GM12878 (cell line): Measurements from ENCODE around the gene SH3GL3. TPM values are rescaled to one million over a fixed set of nuclear protein-coding genes. Genes with fewer than 3 reads are reported as not detected.

Experiments used
- ATAC-seq: fragments of 200-7000 bp; cut with Tn5 transposase; 3 replicates; pipeline ENCODE4 v1.9.1; 2020; ENCODE audit warnings: mild to moderate bottlenecking, moderate library complexity
- BruUV-seq: library from RNA; stranded (reverse); fragments of 400-500 nt; replicated peaks from 2 replicates; lab custom pipeline; 2021; lab: Mats Ljungman, UMichigan
- CTCF ChIA-PET: fragments of 300-600 bp; sonication (Branson Sonifier 250); formaldehyde crosslinking; extraction: SDS; loops from one replicate; lab custom pipeline; 2021; ENCODE audit warnings: inconsistent platforms; lab: Yijun Ruan, JAX
- POLR2A ChIA-PET: fragments of 350-600 bp; formaldehyde crosslinking; extraction: SDS; loops from one replicate; lab custom pipeline; 2021; ENCODE audit warnings: inconsistent platforms; lab: Charles Lee
- RAD21 ChIA-PET: fragments of 300-600 bp; sonication (Branson Sonifier 250); formaldehyde crosslinking; loops from one replicate; lab custom pipeline; 2023; ENCODE audit warnings: antibody characterized with exemption; ENCODE audit not compliant: unreplicated experiment; lab: Charles Lee
- SMC1A ChIA-PET: fragments of 300-600 bp; sonication (Branson Sonifier 250); formaldehyde crosslinking; loops from one replicate; lab custom pipeline; 2023; ENCODE audit not compliant: unreplicated experiment, uncharacterized antibody; lab: Charles Lee
- DNase-seq: peaks from one replicate; pipeline ENCODE4 v3.0.0-alpha.2; 2011; ENCODE audit warnings: low read depth, low spot score
- FAIRE-seq: peaks from 3 replicates; lab custom pipeline; 2011; peaks lifted over from hg19 to GRCh38; lab: Jason Lieb, UNC
- H2AFZ ChIP-seq: 2 replicates; pipeline ENCODE4 v1.6.0; 2011; ENCODE audit warnings: low read depth, low read length, control low read depth; ENCODE audit not compliant: control insufficient read depth
- H3K27ac ChIP-seq: 2 replicates; pipeline ENCODE4 v1.5.1; 2011; ENCODE audit warnings: control low read depth; ENCODE audit not compliant: control insufficient read depth, insufficient read depth
- H3K27me3 ChIP-seq, 2 experiments: replicated peaks in 1 of 2; 2 replicates each; pipeline versions ENCODE4 v1.6.0 to v1.6.1; 2011; ENCODE audit warnings: low read length in 1 of 2; ENCODE audit not compliant: control insufficient read depth in 2 of 2, insufficient read depth in 2 of 2
- H3K36me3 ChIP-seq, 2 experiments: 2 replicates each; pipeline ENCODE4 v1.5.1; 2011; ENCODE audit warnings: low read length in 1 of 2; ENCODE audit not compliant: control insufficient read depth in 2 of 2, insufficient read depth in 2 of 2
- H3K4me1 ChIP-seq: 2 replicates; pipeline ENCODE4 v1.6.1; 2011; ENCODE audit warnings: mild to moderate bottlenecking, low read length, moderate library complexity, mixed read lengths; ENCODE audit not compliant: control insufficient read depth, insufficient read depth
- H3K4me2 ChIP-seq: 2 replicates; pipeline ENCODE4 v1.6.0; 2011; ENCODE audit warnings: control low read depth; ENCODE audit not compliant: control insufficient read depth, insufficient read depth
- H3K4me3 ChIP-seq: fragments of 200-600 bp; sonication (generic); 2 replicates; pipeline ENCODE4 v1.5.1; 2016
- H3K79me2 ChIP-seq: 2 replicates; pipeline ENCODE4 v1.6.0; 2011; ENCODE audit warnings: low read length; ENCODE audit not compliant: control insufficient read depth, insufficient read depth
- H3K9ac ChIP-seq: 2 replicates; pipeline ENCODE4 v1.8.0; 2011; ENCODE audit warnings: low read length, control low read depth, mixed read lengths; ENCODE audit not compliant: control insufficient read depth, insufficient read depth
- H3K9me3 ChIP-seq: replicated peaks from 3 replicates; pipeline ENCODE4 v1.5.1; 2011; ENCODE audit warnings: mild to moderate bottlenecking, low read length; ENCODE audit not compliant: control insufficient read depth, insufficient read depth
- H4K20me1 ChIP-seq: 2 replicates; pipeline ENCODE4 v1.6.0; 2011; ENCODE audit not compliant: control insufficient read depth, insufficient read depth
- BHLHE40 ChIP-seq, 2 experiments: fragments of 450-650 bp in 1 of 2; IDR thresholded peaks; 2 replicates each; pipeline ENCODE4 v1.6.1; 2011 to 2017; ENCODE audit warnings: low read depth in 2 of 2, borderline replicate concordance in 1 of 2, improper control_type of control experiment in 1 of 2, low read length in 1 of 2, mild to moderate bottlenecking in 1 of 2
- KDM1A ChIP-seq: fragments of 200-600 bp; sonication (generic); IDR thresholded peaks from 2 replicates; pipeline ENCODE4 v1.6.1; 2016; ENCODE audit warnings: borderline replicate concordance
- KLF5 ChIP-seq: fragments of 450-650 bp; IDR thresholded peaks from 2 replicates; pipeline ENCODE4 v1.6.1; 2014; ENCODE audit warnings: mild to moderate bottlenecking; ENCODE audit not compliant: partially characterized antibody
- NR2F1 ChIP-seq: fragments of 450-650 bp; conservative IDR thresholded peaks from 2 replicates; pipeline ENCODE4 v1.6.1; 2017; ENCODE audit warnings: mild to moderate bottlenecking
- PAX5 ChIP-seq: IDR thresholded peaks from 2 replicates; pipeline ENCODE4 v1.6.1; 2011; ENCODE audit warnings: low read depth, low read length, borderline replicate concordance
- RELA ChIP-seq: fragments of 450-650 bp; IDR thresholded peaks from 2 replicates; pipeline ENCODE4 v1.8.0; 2014; ENCODE audit warnings: borderline replicate concordance; ENCODE audit not compliant: partially characterized antibody
- SPI1 ChIP-seq: IDR thresholded peaks from 2 replicates; pipeline ENCODE4 v1.6.1; 2011; ENCODE audit warnings: low read depth, mild to moderate bottlenecking, low read length, moderate library complexity, borderline replicate concordance; ENCODE audit not compliant: insufficient read depth
- SREBF2 ChIP-seq: IDR thresholded peaks from 2 replicates; pipeline ENCODE4 v1.6.1; 2012; ENCODE audit warnings: mild to moderate bottlenecking, low read length
- YBX1 ChIP-seq: fragments of 450-650 bp; IDR thresholded peaks from 2 replicates; pipeline ENCODE4 v1.6.1; 2016; ENCODE audit warnings: antibody characterized with exemption
- ZSCAN29 ChIP-seq: fragments of 450-650 bp; IDR thresholded peaks from 2 replicates; pipeline ENCODE4 v1.6.1; 2017; ENCODE audit warnings: mild to moderate bottlenecking, moderate library complexity
- WGBS: methylation state at CpG from one replicate; pipeline ENCODE4 v1.1.6; 2016; ENCODE audit warnings: low lambda C conversion rate; ENCODE audit not compliant: insufficient replicate concordance, insufficient coverage; ENCODE audit errors: missing lambda C conversion rate; 5-methylcytosine and 5-hydroxymethylcytosine counted together
- in situ Hi-C: fragments of 300-500 bp; cut with MboI; formaldehyde crosslinking; loops from 9 replicates; pipeline ENCODE4 v1.14.3; 2018; ENCODE audit warnings: mixed read lengths
- intact Hi-C: fragments of 100-400 bp; cut with micrococcal nuclease; formaldehyde crosslinking; loops from one replicate; pipeline ENCODE4 v1.14.2; 2022; ENCODE audit not compliant: unreplicated experiment
- polyA plus RNA-seq, 11 experiments: library from polyadenylated mRNA; depleted of rRNA in 4 of 11; unstranded in 6 of 11; stranded (reverse) in 5 of 11; fragments of >200 nt; fragmentation: Nextera tagmentation in 4 of 11; fragmentation: Illumina TruSeq in 1 of 11; extraction: Ambion mirVana in 4 of 11; extraction: Trizol in 1 of 11; gene quantifications; 1 replicate in 1 of 11; 2 replicates in 10 of 11; pipeline versions ENCODE4 v1.2.1 to v1.2.3, GENCODE V29; 2011 to 2016; ENCODE audit warnings: inconsistent platforms in 2 of 11, missing spikeins in 2 of 11, low read depth in 1 of 11
- total RNA-seq, 4 experiments: library from RNA; depleted of rRNA in 3 of 4; stranded (reverse); fragments of >200 nt in 3 of 4; fragmentation: Illumina TruSeq in 1 of 4; extraction: Trizol in 1 of 4; gene quantifications; 2 replicates each; pipeline versions ENCODE4 v1.2.1 to v1.2.3, GENCODE V29; 2013 to 2021
- TF ChIP-seq, protein P1 (sequence below): fragments of 450-650 bp; formaldehyde crosslinking; IDR thresholded peaks from 2 replicates; pipeline ENCODE4 v1.4.0; 2022; ENCODE audit warnings: mild to moderate bottlenecking, moderate library complexity
- TF ChIP-seq, protein P2 (sequence below): fragments of 150-350 bp; IDR thresholded peaks from 2 replicates; pipeline ENCODE4 v1.6.1; 2016; ENCODE audit warnings: low read depth, low read length
- TF ChIP-seq, protein P3 (sequence below): IDR thresholded peaks from 2 replicates; pipeline ENCODE4 v1.6.1; 2012; ENCODE audit warnings: improper control_type of control experiment, low read depth, low read length; ENCODE audit not compliant: insufficient replicate concordance

SH3GL3 gene
- total and polyA plus RNA-seq, 10 of the 15 experiments (the other 5 are each of a cell fraction or from before 2014, with no cell fraction given) = not detected

GRCh38 chr15:83431521-83431920 lies 15.6 kb upstream of the SH3GL3 start:
- ChIA-PET SMC1A (no interaction called here), POLR2A (no interaction called here), CTCF (interaction anchor here (2.3 kb wide), 1 partner anchor 184 kb away, joined by 8 read pairs; no protein-coding TSS in a partner anchor), RAD21 (interaction anchor here (0.9 kb wide), 1 partner anchor 183 kb away, joined by 3 read pairs; no protein-coding TSS in a partner anchor)
- Histone ChIP-seq H3K79me2 (no peaks in the 10 kb centered on the region), H3K4me3 (no peak overlapping the region), H3K27ac (no peak overlapping the region), H3K27me3 (peaks cover 0 to 2% of the 10 kb centered on the region in 2 experiments; a peak in 1 of 4 replicates), H3K4me1 (no peaks in the 10 kb centered on the region), H4K20me1 (no peaks in the 10 kb centered on the region), H3K4me2 (no peak overlapping the region), H3K9ac (no peak overlapping the region), H2AFZ (no peak overlapping the region), H3K36me3 (no peaks in the 10 kb centered on the region), H3K9me3 (no peaks in the 10 kb centered on the region; the same call in 2 of the 3 replicates)
- intact Hi-C loops (no loop called here), in situ Hi-C loops (loop anchor here (10.0 kb wide), 1 partner anchor 593 kb away; no protein-coding TSS in a partner anchor)
- no peak for FAIRE-seq
- WGBS = 50% methylated on average over 2 of the region's 2 CpGs
- no TSS peak for BruUV-seq
- no peak for ATAC-seq
- no peak for DNase-seq
- TF ChIP-seq PAX5 = no peak
- TF ChIP-seq, protein P1, sequence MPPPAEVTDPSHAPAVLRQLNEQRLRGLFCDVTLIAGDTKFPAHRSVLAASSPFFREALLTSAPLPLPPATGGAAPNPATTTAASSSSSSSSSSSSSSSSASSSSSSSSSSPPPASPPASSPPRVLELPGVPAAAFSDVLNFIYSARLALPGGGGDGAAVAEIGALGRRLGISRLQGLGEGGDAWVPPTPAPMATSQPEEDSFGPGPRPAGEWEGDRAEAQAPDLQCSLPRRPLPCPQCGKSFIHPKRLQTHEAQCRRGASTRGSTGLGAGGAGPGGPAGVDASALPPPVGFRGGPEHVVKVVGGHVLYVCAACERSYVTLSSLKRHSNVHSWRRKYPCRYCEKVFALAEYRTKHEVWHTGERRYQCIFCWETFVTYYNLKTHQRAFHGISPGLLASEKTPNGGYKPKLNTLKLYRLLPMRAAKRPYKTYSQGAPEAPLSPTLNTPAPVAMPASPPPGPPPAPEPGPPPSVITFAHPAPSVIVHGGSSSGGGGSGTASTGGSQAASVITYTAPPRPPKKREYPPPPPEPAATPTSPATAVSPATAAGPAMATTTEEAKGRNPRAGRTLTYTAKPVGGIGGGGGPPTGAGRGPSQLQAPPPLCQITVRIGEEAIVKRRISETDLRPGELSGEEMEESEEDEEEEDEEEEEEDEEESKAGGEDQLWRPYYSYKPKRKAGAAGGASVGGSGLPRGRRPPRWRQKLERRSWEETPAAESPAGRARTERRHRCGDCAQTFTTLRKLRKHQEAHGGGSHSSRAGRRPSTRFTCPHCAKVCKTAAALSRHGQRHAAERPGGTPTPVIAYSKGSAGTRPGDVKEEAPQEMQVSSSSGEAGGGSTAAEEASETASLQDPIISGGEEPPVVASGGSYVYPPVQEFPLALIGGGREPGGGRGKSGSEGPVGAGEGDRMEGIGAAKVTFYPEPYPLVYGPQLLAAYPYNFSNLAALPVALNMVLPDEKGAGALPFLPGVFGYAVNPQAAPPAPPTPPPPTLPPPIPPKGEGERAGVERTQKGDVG (CRISPR knock-in tag) = no peak
- TF ChIP-seq NR2F1 = no peak
- TF ChIP-seq, protein P2, sequence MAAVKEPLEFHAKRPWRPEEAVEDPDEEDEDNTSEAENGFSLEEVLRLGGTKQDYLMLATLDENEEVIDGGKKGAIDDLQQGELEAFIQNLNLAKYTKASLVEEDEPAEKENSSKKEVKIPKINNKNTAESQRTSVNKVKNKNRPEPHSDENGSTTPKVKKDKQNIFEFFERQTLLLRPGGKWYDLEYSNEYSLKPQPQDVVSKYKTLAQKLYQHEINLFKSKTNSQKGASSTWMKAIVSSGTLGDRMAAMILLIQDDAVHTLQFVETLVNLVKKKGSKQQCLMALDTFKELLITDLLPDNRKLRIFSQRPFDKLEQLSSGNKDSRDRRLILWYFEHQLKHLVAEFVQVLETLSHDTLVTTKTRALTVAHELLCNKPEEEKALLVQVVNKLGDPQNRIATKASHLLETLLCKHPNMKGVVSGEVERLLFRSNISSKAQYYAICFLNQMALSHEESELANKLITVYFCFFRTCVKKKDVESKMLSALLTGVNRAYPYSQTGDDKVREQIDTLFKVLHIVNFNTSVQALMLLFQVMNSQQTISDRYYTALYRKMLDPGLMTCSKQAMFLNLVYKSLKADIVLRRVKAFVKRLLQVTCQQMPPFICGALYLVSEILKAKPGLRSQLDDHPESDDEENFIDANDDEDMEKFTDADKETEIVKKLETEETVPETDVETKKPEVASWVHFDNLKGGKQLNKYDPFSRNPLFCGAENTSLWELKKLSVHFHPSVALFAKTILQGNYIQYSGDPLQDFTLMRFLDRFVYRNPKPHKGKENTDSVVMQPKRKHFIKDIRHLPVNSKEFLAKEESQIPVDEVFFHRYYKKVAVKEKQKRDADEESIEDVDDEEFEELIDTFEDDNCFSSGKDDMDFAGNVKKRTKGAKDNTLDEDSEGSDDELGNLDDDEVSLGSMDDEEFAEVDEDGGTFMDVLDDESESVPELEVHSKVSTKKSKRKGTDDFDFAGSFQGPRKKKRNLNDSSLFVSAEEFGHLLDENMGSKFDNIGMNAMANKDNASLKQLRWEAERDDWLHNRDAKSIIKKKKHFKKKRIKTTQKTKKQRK = no peak
- TF ChIP-seq RELA = no peak
- no peak for TF ChIP-seq YBX1
- no peak for TF ChIP-seq ZSCAN29
- TF ChIP-seq, protein P3, sequence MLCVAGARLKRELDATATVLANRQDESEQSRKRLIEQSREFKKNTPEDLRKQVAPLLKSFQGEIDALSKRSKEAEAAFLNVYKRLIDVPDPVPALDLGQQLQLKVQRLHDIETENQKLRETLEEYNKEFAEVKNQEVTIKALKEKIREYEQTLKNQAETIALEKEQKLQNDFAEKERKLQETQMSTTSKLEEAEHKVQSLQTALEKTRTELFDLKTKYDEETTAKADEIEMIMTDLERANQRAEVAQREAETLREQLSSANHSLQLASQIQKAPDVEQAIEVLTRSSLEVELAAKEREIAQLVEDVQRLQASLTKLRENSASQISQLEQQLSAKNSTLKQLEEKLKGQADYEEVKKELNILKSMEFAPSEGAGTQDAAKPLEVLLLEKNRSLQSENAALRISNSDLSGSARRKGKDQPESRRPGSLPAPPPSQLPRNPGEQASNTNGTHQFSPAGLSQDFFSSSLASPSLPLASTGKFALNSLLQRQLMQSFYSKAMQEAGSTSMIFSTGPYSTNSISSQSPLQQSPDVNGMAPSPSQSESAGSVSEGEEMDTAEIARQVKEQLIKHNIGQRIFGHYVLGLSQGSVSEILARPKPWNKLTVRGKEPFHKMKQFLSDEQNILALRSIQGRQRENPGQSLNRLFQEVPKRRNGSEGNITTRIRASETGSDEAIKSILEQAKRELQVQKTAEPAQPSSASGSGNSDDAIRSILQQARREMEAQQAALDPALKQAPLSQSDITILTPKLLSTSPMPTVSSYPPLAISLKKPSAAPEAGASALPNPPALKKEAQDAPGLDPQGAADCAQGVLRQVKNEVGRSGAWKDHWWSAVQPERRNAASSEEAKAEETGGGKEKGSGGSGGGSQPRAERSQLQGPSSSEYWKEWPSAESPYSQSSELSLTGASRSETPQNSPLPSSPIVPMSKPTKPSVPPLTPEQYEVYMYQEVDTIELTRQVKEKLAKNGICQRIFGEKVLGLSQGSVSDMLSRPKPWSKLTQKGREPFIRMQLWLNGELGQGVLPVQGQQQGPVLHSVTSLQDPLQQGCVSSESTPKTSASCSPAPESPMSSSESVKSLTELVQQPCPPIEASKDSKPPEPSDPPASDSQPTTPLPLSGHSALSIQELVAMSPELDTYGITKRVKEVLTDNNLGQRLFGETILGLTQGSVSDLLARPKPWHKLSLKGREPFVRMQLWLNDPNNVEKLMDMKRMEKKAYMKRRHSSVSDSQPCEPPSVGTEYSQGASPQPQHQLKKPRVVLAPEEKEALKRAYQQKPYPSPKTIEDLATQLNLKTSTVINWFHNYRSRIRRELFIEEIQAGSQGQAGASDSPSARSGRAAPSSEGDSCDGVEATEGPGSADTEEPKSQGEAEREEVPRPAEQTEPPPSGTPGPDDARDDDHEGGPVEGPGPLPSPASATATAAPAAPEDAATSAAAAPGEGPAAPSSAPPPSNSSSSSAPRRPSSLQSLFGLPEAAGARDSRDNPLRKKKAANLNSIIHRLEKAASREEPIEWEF = no peak
- no peak for TF ChIP-seq KLF5
- no peak for TF ChIP-seq SPI1
- TF ChIP-seq KDM1A = no peak
- TF ChIP-seq SREBF2 = no peak
- TF ChIP-seq BHLHE40 (IDR thresholded peaks at IDR 0.05; ENCODE audit: borderline replicate concordance in 1 of 2, low read depth in 2 of 2, low read length in 1 of 2) = no peak
